ENCODE measurements around the gene SUGCT. TPM values are rescaled to one million over a fixed set of nuclear protein-coding genes. Genes with fewer than 3 reads are reported as not detected.
"Not testable (repeated sequence)": the region's sequence is repeated elsewhere in the genome, so short reads cannot be mapped to it uniquely, and the experiment has no call there.

The SUGCT gene
- total RNA-seq, 2 donors from 2014 or later = 0.68 to 2.5 TPM

GRCh38 chr7:40267583-40267982 is 132.8 kb downstream of the SUGCT start:
- no peak overlapping the region for H3K4me3 Mint-ChIP-seq
- no peak for DNase-seq
- H3K27me3 Mint-ChIP-seq = peaks cover 5% of the 10 kb centered on the region
- H3K9me3 ChIP-seq (ENCODE audit: control insufficient read depth, low read length, poor library complexity, severe bottlenecking) = no peaks in the 10 kb centered on the region
- no peak overlapping the region for H3K27ac Mint-ChIP-seq
- no peak for ATAC-seq
- H3K4me1 Mint-ChIP-seq = peaks cover 7% of the 10 kb centered on the region
- H3K36me3 Mint-ChIP-seq (ENCODE audit: low read depth) = no peaks in the 10 kb centered on the region

- not testable (repeated sequence) for H3K4me1 Mint-ChIP-seq; H3K36me3 Mint-ChIP-seq (ENCODE audit: low read depth); H3K4me3 Mint-ChIP-seq; H3K27ac Mint-ChIP-seq; H3K9me3 ChIP-seq (ENCODE audit: control insufficient read depth, low read length, poor library complexity, severe bottlenecking); DNase-seq; H3K27me3 Mint-ChIP-seq
- peak; percentile 35 for ATAC-seq
Measured at GRCh38 chr7:40268810-40269209, 134.0 kb downstream of the SUGCT start.

- ATAC-seq (no peak), DNase-seq (no peak)
- H3K36me3 Mint-ChIP-seq (ENCODE audit: low read depth) = no peaks in the 10 kb centered on the region
- H3K9me3 ChIP-seq (ENCODE audit: control insufficient read depth, low read length, poor library complexity, severe bottlenecking) = no peaks in the 10 kb centered on the region
- H3K27me3 Mint-ChIP-seq = no peaks in the 10 kb centered on the region
- H3K27ac Mint-ChIP-seq = no peak overlapping the region
- H3K4me3 Mint-ChIP-seq = no peak overlapping the region
- no peaks in the 10 kb centered on the region for H3K4me1 Mint-ChIP-seq
Measured at GRCh38 chr7:40276061-40276460, 141.3 kb downstream of the SUGCT start.

- no peak for ATAC-seq
Measured at GRCh38 chr7:40279991-40280390, 145.2 kb downstream of the SUGCT start.

GRCh38 chr7:40282858-40283257 is 148.1 kb downstream of the SUGCT start:
- H3K36me3 Mint-ChIP-seq (ENCODE audit: low read depth) = no peaks in the 10 kb centered on the region
- ATAC-seq = no peak
- no peaks in the 10 kb centered on the region for H3K4me1 Mint-ChIP-seq
- DNase-seq = no peak
- no peak overlapping the region for H3K4me3 Mint-ChIP-seq
- H3K27me3 Mint-ChIP-seq = no peaks in the 10 kb centered on the region
- no peak overlapping the region for H3K27ac Mint-ChIP-seq
- H3K9me3 ChIP-seq (ENCODE audit: control insufficient read depth, low read length, poor library complexity, severe bottlenecking) = no peaks in the 10 kb centered on the region

More at GRCh38 chr7:40279991-40280390, 145.2 kb downstream of the SUGCT start:
- Mint-ChIP-seq H3K4me1 (no peaks in the 10 kb centered on the region), H3K36me3 (ENCODE audit: low read depth) (no peaks in the 10 kb centered on the region), H3K4me3 (no peak overlapping the region), H3K27ac (no peak overlapping the region), H3K27me3 (no peaks in the 10 kb centered on the region)
- no peak for DNase-seq
- no peaks in the 10 kb centered on the region for H3K9me3 ChIP-seq (ENCODE audit: control insufficient read depth, low read length, poor library complexity, severe bottlenecking)

GRCh38 chr7:40283391-40283790 is 148.6 kb downstream of the SUGCT start:
- Mint-ChIP-seq H3K27me3 (no peaks in the 10 kb centered on the region), H3K4me1 (no peaks in the 10 kb centered on the region), H3K27ac (no peak overlapping the region), H3K4me3 (no peak overlapping the region), H3K36me3 (ENCODE audit: low read depth) (no peaks in the 10 kb centered on the region)
- no peaks in the 10 kb centered on the region for H3K9me3 ChIP-seq (ENCODE audit: control insufficient read depth, low read length, poor library complexity, severe bottlenecking)
- no peak for ATAC-seq
- no peak for DNase-seq

- H3K36me3 Mint-ChIP-seq (ENCODE audit: low read depth) = no peaks in the 10 kb centered on the region
Measured at GRCh38 chr7:40288827-40289226, 154.0 kb downstream of the SUGCT start.

GRCh38 chr7:40297741-40298311 is 163.0 kb downstream of the SUGCT start:
- no peaks in the 10 kb centered on the region for H3K4me1 Mint-ChIP-seq
- DNase-seq (no peak), ATAC-seq (no peak)
- H3K27me3 Mint-ChIP-seq = peaks cover 11% of the 10 kb centered on the region
- H3K36me3 Mint-ChIP-seq (ENCODE audit: low read depth) = peaks cover 2% of the 10 kb centered on the region
- no peak overlapping the region for H3K4me3 Mint-ChIP-seq
- H3K9me3 ChIP-seq (ENCODE audit: control insufficient read depth, low read length, poor library complexity, severe bottlenecking) = no peaks in the 10 kb centered on the region
- H3K27ac Mint-ChIP-seq = no peak overlapping the region

More at GRCh38 chr7:40288827-40289226, 154.0 kb downstream of the SUGCT start:
- no peaks in the 10 kb centered on the region for H3K9me3 ChIP-seq (ENCODE audit: control insufficient read depth, low read length, poor library complexity, severe bottlenecking)
- Mint-ChIP-seq H3K27me3 (no peaks in the 10 kb centered on the region), H3K27ac (no peak overlapping the region), H3K4me3 (no peak overlapping the region), H3K4me1 (no peaks in the 10 kb centered on the region)
- DNase-seq (no peak), ATAC-seq (no peak)

GRCh38 chr7:40298421-40298820 is 163.6 kb downstream of the SUGCT start:
- peaks cover 2% of the 10 kb centered on the region for H3K36me3 Mint-ChIP-seq (ENCODE audit: low read depth)

GRCh38 chr7:40299097-40299496 is 164.3 kb downstream of the SUGCT start:
- Mint-ChIP-seq H3K27ac (no peak overlapping the region), H3K27me3 (peaks cover 11% of the 10 kb centered on the region), H3K4me1 (no peaks in the 10 kb centered on the region)

More at GRCh38 chr7:40298421-40298820, 163.6 kb downstream of the SUGCT start:
- no peak for ATAC-seq
- Mint-ChIP-seq H3K4me3 (no peak overlapping the region), H3K4me1 (no peaks in the 10 kb centered on the region), H3K27ac (no peak overlapping the region), H3K27me3 (peaks cover 11% of the 10 kb centered on the region)
- H3K9me3 ChIP-seq (ENCODE audit: control insufficient read depth, low read length, poor library complexity, severe bottlenecking) = no peaks in the 10 kb centered on the region
- DNase-seq = no peak

GRCh38 chr7:40300146-40300670 is 165.4 kb downstream of the SUGCT start:
- Mint-ChIP-seq H3K27ac (no peak overlapping the region), H3K36me3 (ENCODE audit: low read depth) (peaks cover 2% of the 10 kb centered on the region), H3K27me3 (peaks cover 11% of the 10 kb centered on the region), H3K4me1 (no peaks in the 10 kb centered on the region), H3K4me3 (no peak overlapping the region)
- H3K9me3 ChIP-seq (ENCODE audit: control insufficient read depth, low read length, poor library complexity, severe bottlenecking) = no peaks in the 10 kb centered on the region
- DNase-seq (no peak), ATAC-seq (no peak)

More at GRCh38 chr7:40299097-40299496, 164.3 kb downstream of the SUGCT start:
- Mint-ChIP-seq H3K36me3 (ENCODE audit: low read depth) (peaks cover 2% of the 10 kb centered on the region), H3K4me3 (no peak overlapping the region)
- no peak for ATAC-seq
- DNase-seq = no peak
- no peaks in the 10 kb centered on the region for H3K9me3 ChIP-seq (ENCODE audit: control insufficient read depth, low read length, poor library complexity, severe bottlenecking)

- Mint-ChIP-seq H3K4me3 (no peak overlapping the region), H3K4me1 (no peaks in the 10 kb centered on the region), H3K27ac (no peak overlapping the region), H3K27me3 (peaks cover 11% of the 10 kb centered on the region), H3K36me3 (ENCODE audit: low read depth) (no peaks in the 10 kb centered on the region)
- H3K9me3 ChIP-seq (ENCODE audit: control insufficient read depth, low read length, poor library complexity, severe bottlenecking) = no peaks in the 10 kb centered on the region
- DNase-seq (no peak), ATAC-seq (no peak)
Measured at GRCh38 chr7:40301486-40302068, 166.8 kb downstream of the SUGCT start.

- no peaks in the 10 kb centered on the region for H3K9me3 ChIP-seq (ENCODE audit: control insufficient read depth, low read length, poor library complexity, severe bottlenecking)
- H3K4me3 Mint-ChIP-seq = no peak overlapping the region
- peaks cover 18% of the 10 kb centered on the region for H3K27me3 Mint-ChIP-seq
- no peak overlapping the region for H3K27ac Mint-ChIP-seq
- no peaks in the 10 kb centered on the region for H3K4me1 Mint-ChIP-seq
- ATAC-seq (no peak), DNase-seq (no peak)
- no peaks in the 10 kb centered on the region for H3K36me3 Mint-ChIP-seq (ENCODE audit: low read depth)
Measured at GRCh38 chr7:40303996-40304395, 169.2 kb downstream of the SUGCT start.

GRCh38 chr7:40305229-40305628 is 170.4 kb downstream of the SUGCT start:
- no peaks in the 10 kb centered on the region for H3K9me3 ChIP-seq (ENCODE audit: control insufficient read depth, low read length, poor library complexity, severe bottlenecking)
- ATAC-seq (no peak), DNase-seq (no peak)
- peaks cover 18% of the 10 kb centered on the region for H3K27me3 Mint-ChIP-seq
- no peak overlapping the region for H3K27ac Mint-ChIP-seq
- no peaks in the 10 kb centered on the region for H3K36me3 Mint-ChIP-seq (ENCODE audit: low read depth)
- H3K4me3 Mint-ChIP-seq = no peak overlapping the region
- H3K4me1 Mint-ChIP-seq = no peaks in the 10 kb centered on the region
